GM21367 (cell line): ENCODE measurements around the gene TVP23C.

Source experiments
- ATAC-seq: cut with Tn5 transposase; IDR thresholded peaks from one replicate; pipeline ENCODE4 v1.9.1; 2021; ENCODE audit not compliant: unreplicated experiment

TVP23C gene

GRCh38 chr17:15465045-15465701 is 98.1 kb downstream of the TVP23C start:
- no peak for ATAC-seq

- ATAC-seq, result no peak
These were observed 98.9 kb downstream of the TVP23C start for GRCh38 chr17:15464231-15464985.

GRCh38 chr17:15462976-15463772 is 100.1 kb downstream of the TVP23C start:
- no peak for ATAC-seq

GRCh38 chr17:15457723-15458094 is 105.6 kb downstream of the TVP23C start:
- no peak for ATAC-seq

DNA sequence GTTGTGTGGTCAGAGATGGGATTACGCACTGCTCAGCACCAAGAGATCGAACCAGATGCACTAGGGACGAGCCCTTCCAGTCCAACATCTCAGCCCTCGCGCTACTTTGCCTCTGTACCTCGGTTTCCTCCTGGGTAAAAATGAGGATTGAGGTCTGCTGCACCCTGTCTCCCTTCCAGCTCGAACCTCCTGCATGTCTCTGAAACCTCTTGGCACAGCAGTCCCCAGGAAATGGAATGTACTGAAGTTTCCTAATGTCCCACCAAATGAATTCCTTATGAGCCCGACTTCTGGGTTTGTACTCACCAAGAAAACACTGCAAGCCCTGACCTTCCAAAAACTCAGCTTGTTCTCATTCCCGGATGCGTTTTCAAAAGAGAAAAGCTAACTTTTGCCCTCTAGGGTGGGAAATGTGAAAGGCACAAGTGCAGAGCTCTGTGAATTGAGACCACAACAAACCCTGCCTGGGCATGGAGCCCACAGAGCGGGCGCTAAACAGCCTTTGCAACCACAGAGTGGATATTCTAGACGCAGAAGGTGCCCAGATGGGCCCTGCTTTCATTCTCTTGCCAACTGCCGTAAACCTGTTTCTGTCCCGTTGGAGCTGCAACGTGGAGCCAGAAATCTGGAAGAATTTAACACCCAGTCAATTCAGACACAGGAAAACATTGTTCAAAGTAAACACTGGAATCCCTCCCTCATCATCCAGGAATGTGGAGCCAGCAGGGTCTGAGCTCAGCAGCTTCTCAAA is 106.1 kb downstream of the TVP23C start:
- ATAC-seq, result no peak

GRCh38 chr17:15456496-15456895 is 106.8 kb downstream of the TVP23C start:
- no peak for ATAC-seq

DNA sequence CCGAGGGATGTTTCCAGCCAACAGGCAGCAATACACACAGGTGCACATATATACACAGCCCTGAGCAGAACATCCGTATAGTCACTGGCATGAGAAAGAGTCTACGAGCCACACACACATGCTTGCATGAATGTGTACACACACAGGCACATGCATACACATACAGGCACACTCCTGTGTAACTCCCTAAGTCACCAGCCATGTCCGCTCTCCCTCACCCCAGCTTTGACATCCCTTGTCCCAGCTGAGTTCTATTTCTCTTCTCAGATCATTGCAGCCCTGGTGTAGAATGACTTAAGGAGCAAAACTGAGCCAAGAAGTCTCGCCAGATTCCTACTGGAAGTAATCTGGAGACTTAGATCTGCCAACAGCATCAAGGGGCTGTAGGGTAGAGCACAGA is 108.9 kb downstream of the TVP23C start:
- no peak for ATAC-seq

GRCh38 chr17:15453782-15454181 is 109.5 kb downstream of the TVP23C start:
- no peak for ATAC-seq

GRCh38 chr17:15453246-15453645 is 110.0 kb downstream of the TVP23C start:
- no peak for ATAC-seq

GRCh38 chr17:15452746-15453145 is 110.5 kb downstream of the TVP23C start:
- no peak for ATAC-seq
